Right renal cortex interstitium (tissue), 3 donors: ENCODE results near the gene PPM1G. TPM values are rescaled to one million over a fixed set of nuclear protein-coding genes. Genes with fewer than 3 reads are reported as not detected.

Experiments used
- DNase-seq, 3 donors: peaks; one replicate each; pipeline ENCODE4 v3.0.0-alpha.2; 2013; ENCODE audit warnings: low read depth in 3 of 3, low spot score in 2 of 3
- polyA plus RNA-seq, 3 donors: library from polyadenylated mRNA; unstranded; fragments of 120-200 nt; gene quantifications; one replicate each; pipeline ENCODE4 v1.2.1, GENCODE V29; 2013; ENCODE audit not compliant: insufficient read length in 3 of 3

The PPM1G gene
- polyA plus RNA-seq, 3 donors, result 95.5 to 109 (median 103) TPM

GRCh38 chr2:27350106-27350693 is 59.2 kb downstream of the PPM1G start:
- no peak for DNase-seq

- DNase-seq, result no peak
Observed at GRCh38 chr2:27347641-27348040, 61.8 kb downstream of the PPM1G start.

GRCh38 chr2:27336173-27336572 is 73.2 kb downstream of the PPM1G start:
- no peak for DNase-seq

- no peak for DNase-seq
Observed at GRCh38 chr2:27335311-27335710, 74.1 kb downstream of the PPM1G start.

Other genes starting within 250 kb of the PPM1G start
- gene ATRAID, start 197.6 kb downstream of the PPM1G start, polyA plus RNA-seq, result 100 to 1,000 TPM; 164 to 175 (median 169) TPM
- 10 to 100 TPM; 32.9 to 37.4 (median 36.7) TPM for gene SLC5A6, start 197.3 kb downstream of the PPM1G start, polyA plus RNA-seq
- gene CAD, start 192.2 kb downstream of the PPM1G start, polyA plus RNA-seq, result 10 to 100 TPM; 40.8 to 42.0 (median 41.9) TPM
- gene SLC30A3, start 146.5 kb downstream of the PPM1G start, polyA plus RNA-seq, result 1 to 10 TPM; 4.4 to 6.0 (median 5.5) TPM
- gene DNAJC5G, start 134.2 kb downstream of the PPM1G start, polyA plus RNA-seq, result under 1 TPM; 0.47 to 0.76 (median 0.58) TPM
- 1 to 10 TPM; 3.2 to 3.9 (median 3.6) TPM for gene TRIM54, start 127.2 kb downstream of the PPM1G start, polyA plus RNA-seq
- under 1 TPM; 0.19 to 0.59 (median 0.36) TPM for gene UCN, start 101.1 kb downstream of the PPM1G start, polyA plus RNA-seq
- 10 to 100 TPM; 70.9 to 85.0 (median 77.1) TPM for gene MPV17, start 86.5 kb downstream of the PPM1G start, polyA plus RNA-seq
- 10 to 100 TPM; 64.5 to 71.2 (median 67.7) TPM for gene GTF3C2, start 52.8 kb downstream of the PPM1G start, polyA plus RNA-seq
- gene EIF2B4, start 39.3 kb downstream of the PPM1G start, polyA plus RNA-seq, result 10 to 100 TPM; 50.9 to 55.0 (median 51.2) TPM
- 100 to 1,000 TPM; 100 to 114 (median 106) TPM for gene SNX17, start 39.0 kb downstream of the PPM1G start, polyA plus RNA-seq
- gene ZNF513, start 28.9 kb downstream of the PPM1G start, polyA plus RNA-seq, result 10 to 100 TPM; 16.9 to 19.1 (median 16.9) TPM
- gene NRBP1, start 19.0 kb upstream of the PPM1G start, polyA plus RNA-seq, result 100 to 1,000 TPM; 126 to 135 (median 130) TPM
- gene KRTCAP3, start 32.8 kb upstream of the PPM1G start, polyA plus RNA-seq, result 1 to 10 TPM; 5.6 to 8.1 (median 6.5) TPM
- 10 to 100 TPM; 39.1 to 44.9 (median 39.8) TPM for gene IFT172, start 80.2 kb upstream of the PPM1G start, polyA plus RNA-seq
- 1 to 10 TPM; 7.4 to 8.2 (median 7.6) TPM for gene FNDC4, start 85.6 kb upstream of the PPM1G start, polyA plus RNA-seq
- not detected for gene GCKR, start 87.2 kb upstream of the PPM1G start, polyA plus RNA-seq
- 10 to 100 TPM; 80.9 to 89.1 (median 83.2) TPM for gene ZNF512, start 173.5 kb upstream of the PPM1G start, polyA plus RNA-seq
- gene CCDC121, start 219.4 kb upstream of the PPM1G start, polyA plus RNA-seq, result 10 to 100 TPM; 13.0 to 14.1 (median 13.9) TPM
- gene GPN1, start 219.5 kb upstream of the PPM1G start, polyA plus RNA-seq, result 10 to 100 TPM; 63.9 to 69.7 (median 67.3) TPM